GM18519 (cell line): ENCODE results near the gene P2RY2.
"Not testable (repeated sequence)": the region's sequence is repeated elsewhere in the genome, so short reads cannot be mapped to it uniquely, and the experiment has no call there.

Experiments used
- ATAC-seq: cut with Tn5 transposase; IDR thresholded peaks from one replicate; pipeline ENCODE4 v1.9.1; 2021; ENCODE audit warnings: mild to moderate bottlenecking, moderate library complexity; ENCODE audit not compliant: unreplicated experiment, low FRiP score

Gene P2RY2

GRCh38 chr11:73225001-73225686 is 7.1 kb downstream of the P2RY2 start:
- no peak for ATAC-seq

DNA sequence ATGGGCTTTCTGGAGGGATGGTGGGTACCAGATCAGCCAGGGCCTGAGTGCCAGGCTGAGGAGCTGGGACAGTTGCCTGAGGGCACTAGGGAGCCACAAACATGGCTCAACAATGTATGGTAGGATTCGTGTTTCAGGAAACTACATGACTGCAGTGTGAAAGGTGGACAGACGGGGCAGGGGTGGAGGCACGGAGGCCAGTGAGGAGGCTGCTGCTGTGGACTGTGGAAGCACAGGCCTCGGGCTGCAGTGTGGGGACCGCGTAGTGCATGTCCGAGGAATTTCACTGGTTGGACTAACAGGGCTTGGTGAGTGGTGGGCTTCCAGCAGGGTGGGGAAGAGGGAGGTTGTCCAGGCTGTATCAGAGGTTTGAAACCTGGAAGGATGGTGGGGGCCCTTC is 7.8 kb downstream of the P2RY2 start:
- ATAC-seq: no peak

- no peak for ATAC-seq
Observed at GRCh38 chr11:73226297-73227006, 8.4 kb downstream of the P2RY2 start.

DNA sequence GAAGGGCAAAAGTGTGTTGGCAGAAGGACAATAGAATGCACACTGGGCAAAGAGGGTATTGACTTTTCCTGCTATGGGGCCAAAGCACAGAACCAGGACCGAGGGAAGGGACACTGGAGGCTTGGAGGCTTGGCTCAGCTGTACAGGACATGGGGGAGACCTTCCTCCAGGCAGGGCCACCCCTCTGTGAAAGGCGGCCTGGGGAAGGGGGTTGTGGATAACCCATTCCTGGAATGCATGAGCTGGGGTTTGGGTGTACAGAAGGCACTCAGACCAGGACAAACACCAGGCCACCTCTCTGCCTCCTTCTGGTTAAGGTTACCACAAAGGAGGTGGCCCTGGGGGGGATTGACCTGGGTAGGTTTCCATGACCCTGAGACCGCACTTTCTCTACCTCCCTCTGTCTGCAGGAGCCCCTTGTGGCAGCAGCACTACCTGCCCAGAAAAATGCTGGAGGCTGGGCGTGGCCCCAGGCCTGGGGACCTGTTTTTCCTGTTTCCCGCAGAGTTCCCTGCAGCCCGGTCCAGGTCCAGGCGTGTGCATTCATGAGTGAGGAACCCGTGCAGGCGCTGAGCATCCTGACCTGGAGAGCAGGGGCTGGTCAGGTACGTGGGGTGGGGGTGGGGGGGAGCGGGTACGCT is 9.6 kb downstream of the P2RY2 start:
- ATAC-seq: no peak

DNA sequence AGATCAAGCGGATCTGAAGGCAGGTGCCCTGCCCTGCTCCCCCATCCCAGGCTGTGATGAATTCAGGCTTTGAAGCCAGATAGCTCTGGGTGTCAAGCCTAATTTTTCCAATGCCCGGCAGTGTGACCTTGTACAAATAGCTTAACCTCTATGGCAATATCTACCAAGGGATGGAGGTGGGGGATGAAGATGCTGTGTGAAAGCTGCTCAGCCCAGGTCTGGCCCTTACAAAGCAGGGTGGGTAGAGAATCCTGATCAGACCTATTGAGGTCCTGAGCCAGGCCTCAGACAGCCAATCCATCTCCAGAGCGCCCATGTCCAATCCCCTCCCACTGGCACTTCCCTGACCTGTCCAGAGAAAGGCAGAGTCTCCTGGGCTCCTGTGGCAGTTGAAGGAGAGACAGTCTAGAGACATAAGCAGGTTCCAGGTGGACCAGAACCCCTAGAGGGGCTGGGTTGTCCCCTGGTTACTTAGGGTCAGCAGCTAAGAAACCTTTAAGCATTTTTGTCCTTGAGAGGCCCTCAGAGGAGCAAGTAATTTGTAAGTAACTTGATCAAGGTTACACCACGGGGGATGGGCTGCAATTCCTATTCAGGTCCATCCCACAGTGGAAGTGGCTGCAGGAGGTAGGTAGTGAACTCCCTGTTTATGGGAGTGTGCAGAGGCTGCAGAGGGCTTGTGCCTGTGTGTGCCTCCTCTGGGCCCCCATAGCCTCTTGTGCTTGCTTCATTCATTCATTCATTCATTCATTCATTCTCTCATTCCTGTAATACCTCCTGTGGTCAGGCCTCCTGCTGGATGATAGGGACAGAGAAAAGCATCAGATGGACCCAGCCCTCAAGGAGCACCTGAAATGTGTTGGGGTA is 10.4 kb downstream of the P2RY2 start:
- no peak for ATAC-seq

GRCh38 chr11:73229321-73229895 is 11.3 kb downstream of the P2RY2 start:
- ATAC-seq: no peak

DNA sequence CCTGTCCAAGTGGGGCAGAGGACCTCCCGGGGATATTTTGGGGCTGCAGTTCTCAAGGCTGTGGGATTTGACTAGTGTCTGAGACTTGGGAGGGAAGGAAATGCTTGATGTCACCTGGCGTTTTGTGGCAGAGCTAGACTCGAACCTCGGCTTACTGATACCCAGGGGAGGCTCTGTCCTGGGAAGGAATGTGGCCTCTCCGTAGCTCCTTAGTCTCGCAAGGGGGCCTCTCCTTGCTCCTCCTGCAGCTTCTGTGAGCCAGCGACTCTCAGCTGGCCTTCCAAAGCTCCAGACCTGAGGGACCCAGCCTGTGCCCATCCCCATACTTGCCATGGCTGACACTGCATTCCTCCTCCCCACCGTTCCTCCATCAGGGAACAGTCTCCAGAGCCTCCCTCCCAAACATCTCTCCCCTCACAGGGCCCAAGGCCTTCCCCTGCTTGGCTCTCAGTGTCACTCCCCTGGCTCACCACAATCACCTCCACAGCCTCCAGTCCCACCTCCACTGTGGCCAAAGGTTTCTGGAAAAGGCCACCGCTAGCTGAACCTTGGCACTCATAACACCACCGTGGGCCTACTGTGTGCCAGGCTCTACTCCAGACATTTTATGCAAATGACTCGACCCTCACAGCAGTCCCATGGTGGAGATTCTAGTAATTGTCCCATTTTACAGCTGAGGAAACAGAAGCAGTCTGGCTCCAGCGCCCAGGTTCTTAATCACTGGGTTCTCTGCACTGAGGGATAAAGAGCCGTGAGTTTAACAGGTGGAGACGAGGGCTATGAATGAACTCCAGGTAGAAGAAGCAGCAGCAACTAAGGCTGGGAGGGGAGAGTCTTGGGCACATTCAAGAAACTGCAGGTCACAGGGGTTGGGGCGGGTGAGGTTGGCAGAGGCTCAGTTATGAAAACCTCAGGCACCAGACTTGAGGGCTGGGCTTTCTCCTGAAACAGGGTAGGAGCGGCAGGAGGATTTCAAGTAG is 12.1 kb downstream of the P2RY2 start:
- ATAC-seq: no peak

DNA sequence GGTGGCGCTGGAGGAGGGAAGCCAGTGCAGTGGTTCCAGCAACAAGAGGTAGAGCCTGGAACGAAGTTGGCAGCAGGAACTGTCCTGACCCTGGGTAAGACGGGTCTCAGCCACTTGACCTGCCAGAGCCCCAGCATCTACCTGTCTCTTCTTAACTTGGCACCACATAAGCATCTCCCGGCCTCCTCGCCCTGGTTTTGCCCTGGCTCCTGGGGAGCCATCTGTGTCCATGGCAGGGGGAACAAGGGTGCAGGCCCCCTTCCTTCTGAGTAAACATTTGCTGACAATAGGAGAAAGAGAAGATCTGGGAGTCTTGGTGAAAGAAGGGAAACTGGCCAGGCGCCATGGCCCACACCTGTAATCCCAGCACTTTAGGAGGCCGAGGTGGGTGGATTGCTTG is 12.8 kb downstream of the P2RY2 start:
- no peak for ATAC-seq

DNA sequence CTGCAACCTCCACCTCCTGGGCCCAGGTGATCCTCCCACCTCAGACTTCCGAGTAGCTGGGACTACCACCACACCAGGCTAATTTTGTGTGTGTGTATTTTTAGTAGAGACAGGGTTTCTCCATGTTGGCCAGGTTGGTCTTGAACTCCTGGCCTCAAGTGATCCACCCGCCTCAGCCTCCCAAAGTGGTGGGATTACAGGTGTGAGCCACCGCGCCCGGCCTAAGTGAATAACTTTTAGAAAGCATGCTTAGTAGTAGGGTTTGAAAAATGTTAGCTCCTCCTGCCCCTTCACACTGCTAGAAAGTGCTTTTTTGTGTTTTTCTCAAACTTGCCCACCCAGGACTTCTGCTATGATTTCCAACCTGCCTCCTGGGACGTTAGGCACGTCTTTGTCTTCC is 14.4 kb downstream of the P2RY2 start:
- not testable (repeated sequence) for ATAC-seq

DNA sequence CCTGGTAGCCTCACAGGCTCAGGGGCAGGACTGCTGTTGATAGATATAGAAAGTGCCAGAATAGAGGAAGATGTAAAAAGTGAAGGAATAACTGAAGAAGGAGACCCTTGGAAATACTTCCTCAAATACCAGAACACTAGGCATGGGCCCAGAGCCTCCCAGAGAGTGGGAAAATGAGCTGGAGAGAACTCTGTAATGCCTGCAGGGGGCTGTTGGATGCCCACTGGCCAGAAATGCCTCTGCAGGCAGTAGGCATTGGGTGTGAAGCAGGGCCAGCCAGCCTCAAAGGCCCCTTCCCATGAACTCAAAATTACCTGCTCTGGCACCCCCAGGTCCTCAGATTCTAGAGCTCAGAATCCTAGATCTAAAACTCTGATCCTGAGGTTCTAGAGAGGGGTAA is 15.1 kb downstream of the P2RY2 start:
- ATAC-seq: no peak

DNA sequence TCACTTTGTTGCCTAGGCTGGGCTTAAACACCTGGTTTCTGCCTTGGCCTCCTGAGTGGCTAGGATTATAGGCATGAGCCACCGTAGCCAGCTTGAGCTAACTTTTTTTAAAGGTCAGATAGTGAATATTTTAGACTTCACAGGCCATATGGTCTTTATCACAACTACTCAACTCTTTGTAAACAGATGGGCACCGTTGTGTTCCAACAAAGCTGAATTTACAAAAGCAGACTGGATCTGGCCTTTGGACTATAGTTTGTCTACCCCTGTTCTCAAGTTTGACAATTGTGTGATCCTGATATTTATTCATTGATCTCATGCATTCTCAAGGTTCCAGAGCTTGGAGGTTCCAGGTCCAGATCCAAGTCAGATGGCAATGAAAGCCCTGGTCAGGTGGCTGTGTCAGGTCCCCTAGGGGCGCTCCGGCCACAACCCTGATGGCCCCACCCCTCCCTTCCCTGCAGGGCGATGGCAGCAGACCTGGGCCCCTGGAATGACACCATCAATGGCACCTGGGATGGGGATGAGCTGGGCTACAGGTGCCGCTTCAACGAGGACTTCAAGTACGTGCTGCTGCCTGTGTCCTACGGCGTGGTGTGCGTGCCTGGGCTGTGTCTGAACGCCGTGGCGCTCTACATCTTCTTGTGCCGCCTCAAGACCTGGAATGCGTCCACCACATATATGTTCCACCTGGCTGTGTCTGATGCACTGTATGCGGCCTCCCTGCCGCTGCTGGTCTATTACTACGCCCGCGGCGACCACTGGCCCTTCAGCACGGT is 15.8 kb downstream of the P2RY2 start:
- ATAC-seq: no peak

DNA sequence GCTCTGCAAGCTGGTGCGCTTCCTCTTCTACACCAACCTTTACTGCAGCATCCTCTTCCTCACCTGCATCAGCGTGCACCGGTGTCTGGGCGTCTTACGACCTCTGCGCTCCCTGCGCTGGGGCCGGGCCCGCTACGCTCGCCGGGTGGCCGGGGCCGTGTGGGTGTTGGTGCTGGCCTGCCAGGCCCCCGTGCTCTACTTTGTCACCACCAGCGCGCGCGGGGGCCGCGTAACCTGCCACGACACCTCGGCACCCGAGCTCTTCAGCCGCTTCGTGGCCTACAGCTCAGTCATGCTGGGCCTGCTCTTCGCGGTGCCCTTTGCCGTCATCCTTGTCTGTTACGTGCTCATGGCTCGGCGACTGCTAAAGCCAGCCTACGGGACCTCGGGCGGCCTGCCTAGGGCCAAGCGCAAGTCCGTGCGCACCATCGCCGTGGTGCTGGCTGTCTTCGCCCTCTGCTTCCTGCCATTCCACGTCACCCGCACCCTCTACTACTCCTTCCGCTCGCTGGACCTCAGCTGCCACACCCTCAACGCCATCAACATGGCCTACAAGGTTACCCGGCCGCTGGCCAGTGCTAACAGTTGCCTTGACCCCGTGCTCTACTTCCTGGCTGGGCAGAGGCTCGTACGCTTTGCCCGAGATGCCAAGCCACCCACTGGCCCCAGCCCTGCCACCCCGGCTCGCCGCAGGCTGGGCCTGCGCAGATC is 16.5 kb downstream of the P2RY2 start:
- ATAC-seq: no peak

DNA sequence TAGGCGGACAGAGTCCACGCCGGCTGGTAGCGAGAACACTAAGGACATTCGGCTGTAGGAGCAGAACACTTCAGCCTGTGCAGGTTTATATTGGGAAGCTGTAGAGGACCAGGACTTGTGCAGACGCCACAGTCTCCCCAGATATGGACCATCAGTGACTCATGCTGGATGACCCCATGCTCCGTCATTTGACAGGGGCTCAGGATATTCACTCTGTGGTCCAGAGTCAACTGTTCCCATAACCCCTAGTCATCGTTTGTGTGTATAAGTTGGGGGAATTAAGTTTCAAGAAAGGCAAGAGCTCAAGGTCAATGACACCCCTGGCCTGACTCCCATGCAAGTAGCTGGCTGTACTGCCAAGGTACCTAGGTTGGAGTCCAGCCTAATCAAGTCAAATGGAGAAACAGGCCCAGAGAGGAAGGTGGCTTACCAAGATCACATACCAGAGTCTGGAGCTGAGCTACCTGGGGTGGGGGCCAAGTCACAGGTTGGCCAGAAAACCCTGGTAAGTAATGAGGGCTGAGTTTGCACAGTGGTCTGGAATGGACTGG is 17.2 kb downstream of the P2RY2 start:
- no peak for ATAC-seq

- ATAC-seq: no peak
Observed at GRCh38 chr11:73236205-73236765, 18.2 kb downstream of the P2RY2 start.

GRCh38 chr11:73236854-73237253 is 18.8 kb downstream of the P2RY2 start:
- no peak for ATAC-seq

- no peak for ATAC-seq
Observed at GRCh38 chr11:73237471-73238290, 19.6 kb downstream of the P2RY2 start.

DNA sequence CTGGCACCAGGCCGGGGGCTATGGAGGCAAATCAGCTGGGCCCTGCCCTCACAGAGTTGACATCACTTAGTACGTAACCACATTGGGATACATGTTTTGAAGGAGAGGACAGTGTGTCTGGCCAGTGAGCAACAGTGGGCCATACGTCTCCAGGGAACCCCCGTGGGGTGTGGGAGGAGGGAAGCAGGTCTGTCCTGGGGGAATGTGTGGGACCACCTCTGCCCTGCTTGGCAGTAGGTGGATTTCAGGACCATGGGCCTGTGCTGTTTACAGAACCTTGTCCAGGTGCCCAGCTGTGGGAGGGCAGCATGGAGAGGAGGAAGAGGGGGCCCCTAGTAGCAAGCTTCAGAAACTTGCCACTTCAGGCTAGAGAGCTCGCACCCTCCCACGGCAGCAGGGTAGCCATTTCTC is 21.0 kb downstream of the P2RY2 start:
- no peak for ATAC-seq
